OCI-LY7 (cell line): ENCODE measurements around the gene MTIF2. TPM values are rescaled to one million over a fixed set of nuclear protein-coding genes. Genes with fewer than 3 reads are reported as not detected.
"Not testable (repeated sequence)": the region's sequence is repeated elsewhere in the genome, so short reads cannot be mapped to it uniquely, and the experiment has no call there.

Source experiments
- BruUV-seq: library from RNA; stranded (reverse); fragments of 400-500 nt; replicated peaks from 2 replicates; lab custom pipeline; 2021; lab: Mats Ljungman, UMichigan
- CTCF ChIA-PET: fragments of 300-600 bp; sonication (Branson Sonifier 250); formaldehyde crosslinking; loops from one replicate; lab custom pipeline; 2022; ENCODE audit warnings: antibody characterized with exemption; ENCODE audit not compliant: unreplicated experiment; lab: Charles Lee
- POLR2A ChIA-PET: fragments of 300-600 bp; sonication (Branson Sonifier 250); formaldehyde crosslinking; loops from one replicate; lab custom pipeline; 2022; ENCODE audit warnings: antibody characterized with exemption; lab: Charles Lee
- DNase-seq: peaks from one replicate; pipeline ENCODE4 v3.0.0-alpha.2; 2015; ENCODE audit warnings: low spot score
- H2AFZ ChIP-seq: fragments of 200-600 bp; sonication (generic), shearing (Covaris generic); 2 replicates; pipeline ENCODE4 v1.6.1; 2014; ENCODE audit warnings: mild to moderate bottlenecking, antibody characterized with exemption, low read length, moderate library complexity
- H3K27ac ChIP-seq: fragments of 200-600 bp; sonication (generic); 2 replicates; pipeline ENCODE4 v1.5.1; 2014; ENCODE audit warnings: mixed run types, low read depth, mild to moderate bottlenecking, moderate library complexity, low read length, inconsistent platforms; ENCODE audit not compliant: poor library complexity, severe bottlenecking
- H3K36me3 ChIP-seq: fragments of 200-600 bp; sonication (generic); 2 replicates; pipeline ENCODE4 v1.6.1; 2014; ENCODE audit warnings: mild to moderate bottlenecking, antibody characterized with exemption, low read length, moderate library complexity, mixed read lengths; ENCODE audit not compliant: insufficient read depth
- H3K4me1 ChIP-seq: fragments of 200-600 bp; sonication (generic); 2 replicates; pipeline ENCODE4 v1.5.1; 2014; ENCODE audit warnings: mild to moderate bottlenecking, low read length; ENCODE audit not compliant: insufficient read depth, poor library complexity, severe bottlenecking
- H3K4me2 ChIP-seq: fragments of 200-600 bp; sonication (generic); 2 replicates; pipeline ENCODE4 v1.6.1; 2014; ENCODE audit warnings: mild to moderate bottlenecking, low read length
- H3K4me3 ChIP-seq: fragments of 200-600 bp; sonication (generic); 2 replicates; pipeline ENCODE4 v1.5.1; 2014; ENCODE audit warnings: mild to moderate bottlenecking, low read depth, low read length; ENCODE audit not compliant: poor library complexity, severe bottlenecking
- H3K79me2 ChIP-seq: fragments of 200-600 bp; sonication (generic); 2 replicates; pipeline ENCODE4 v1.6.1; 2016; ENCODE audit warnings: low read depth, mild to moderate bottlenecking, low read length, moderate library complexity, mixed read lengths; ENCODE audit not compliant: insufficient read depth
- H3K9me2 ChIP-seq: fragments of 200-600 bp; sonication (generic); 2 replicates; pipeline ENCODE4 v1.6.1; 2016; ENCODE audit warnings: mild to moderate bottlenecking, low read length, mixed read lengths; ENCODE audit not compliant: insufficient read depth
- H3K9me3 ChIP-seq: fragments of 200-600 bp; sonication (generic); 2 replicates; pipeline ENCODE4 v1.6.1; 2014; ENCODE audit warnings: mild to moderate bottlenecking, mixed run types, low read length, mixed read lengths
- H4K20me1 ChIP-seq: fragments of 200-600 bp; sonication (generic); 2 replicates; pipeline ENCODE4 v1.6.1; 2014; ENCODE audit warnings: mild to moderate bottlenecking, antibody characterized with exemption, low read length, moderate library complexity, mixed read lengths; ENCODE audit not compliant: insufficient read depth
- CTCF ChIP-seq: fragments of 200-600 bp; sonication (generic); conservative IDR thresholded peaks from 2 replicates; pipeline ENCODE4 v1.5.1; 2014; ENCODE audit warnings: mild to moderate bottlenecking, antibody characterized with exemption, low read length, moderate library complexity, mixed read lengths
- EZH2phosphoT487 ChIP-seq: fragments of 200-600 bp; sonication (generic); IDR thresholded peaks from 2 replicates; pipeline ENCODE4 v1.6.1; 2018; ENCODE audit warnings: low read depth, borderline replicate concordance, mild to moderate bottlenecking, mixed run types, antibody characterized with exemption, low read length, moderate library complexity, mixed read lengths
- intact Hi-C: fragments of 100-400 bp; cut with micrococcal nuclease; formaldehyde crosslinking; loops from one replicate; pipeline ENCODE4 v1.10.0; 2022; ENCODE audit not compliant: unreplicated experiment
- total RNA-seq, 2 experiments: library from RNA; depleted of rRNA in 1 of 2; stranded (reverse); fragments of >200 nt in 1 of 2; shearing (Covaris generic) in 1 of 2; gene quantifications; 2 replicates each; pipeline ENCODE4 v1.2.3, GENCODE V29; 2014 to 2022

Gene MTIF2
- total RNA-seq, 2 experiments from 2014 or later, result 33.5 to 47.1 TPM

- Histone ChIP-seq H3K4me2 (peak overlapping the region; percentile 78), H3K4me1 (peaks cover 9% of the 10 kb centered on the region), H3K9me3 (no peaks in the 10 kb centered on the region), H3K4me3 (peak overlapping the region; percentile 85), H3K27ac (peak overlapping the region; percentile 66), H3K36me3 (peaks cover 34% of the 10 kb centered on the region), H4K20me1 (no peaks in the 10 kb centered on the region), H3K9me2 (no peaks in the 10 kb centered on the region), H2AFZ (peak overlapping the region; percentile 93), H3K79me2 (peaks cover 10% of the 10 kb centered on the region; the same call in 1 of the 2 replicates)
- TSS peak; percentile 95 for BruUV-seq
- intact Hi-C loops, result no loop called here
- POLR2A ChIA-PET, result interaction anchor here (0.6 to 1.2 kb wide), 3 partner anchors 149 to 448 kb away, joined by 3 to 4 read pairs (median 4); no protein-coding TSS in a partner anchor
- no peak for TF ChIP-seq EZH2phosphoT487
- TF ChIP-seq CTCF, result no peak
- peak; percentile 37 for DNase-seq
- CTCF ChIA-PET, result interaction anchor here (0.6 kb wide), 1 partner anchor 17 kb away, joined by 3 read pairs; no protein-coding TSS in a partner anchor
These were observed 634 bp downstream of the MTIF2 start for GRCh38 chr2:55268288-55268906.

- BruUV-seq, H3K9me2 ChIP-seq, H3K27ac ChIP-seq, H3K4me3 ChIP-seq, H2AFZ ChIP-seq, DNase-seq, H3K79me2 ChIP-seq, H3K9me3 ChIP-seq, intact Hi-C loops, H3K4me2 ChIP-seq, H4K20me1 ChIP-seq, H3K4me1 ChIP-seq, CTCF ChIA-PET: not testable (repeated sequence)
- H3K36me3 ChIP-seq, result peaks cover 87% of the 10 kb centered on the region
- POLR2A ChIA-PET, result interaction anchor here (0.6 to 1.2 kb wide), 4 partner anchors 10 to 194 kb away, joined by 3 to 7 read pairs (median 4); no protein-coding TSS in a partner anchor
These were observed 9.4 kb downstream of the MTIF2 start for GRCh38 chr2:55259586-55259985.

- peaks cover 86% of the 10 kb centered on the region for H3K36me3 ChIP-seq
- no peaks in the 10 kb centered on the region for H3K4me1 ChIP-seq
- ChIA-PET CTCF (no interaction called here), POLR2A (no interaction called here)
- no peak overlapping the region for H3K4me2 ChIP-seq
- no peak overlapping the region for H3K4me3 ChIP-seq
- TF ChIP-seq EZH2phosphoT487 (no peak), CTCF (no peak)
- H3K79me2 ChIP-seq, result no peaks in the 10 kb centered on the region
- no peaks in the 10 kb centered on the region for H3K9me2 ChIP-seq
- no peaks in the 10 kb centered on the region for H4K20me1 ChIP-seq
- intact Hi-C loops, result no loop called here
- BruUV-seq, result no TSS peak
- no peak overlapping the region for H3K27ac ChIP-seq
- H2AFZ ChIP-seq, result no peak overlapping the region
- no peak for DNase-seq
- no peaks in the 10 kb centered on the region for H3K9me3 ChIP-seq
These were observed 16.2 kb downstream of the MTIF2 start for GRCh38 chr2:55252832-55253231.
